Prostate gland (tissue), 2 donors: Measurements from ENCODE around the gene SEMA3A. TPM values are rescaled to one million over a fixed set of nuclear protein-coding genes. Genes with fewer than 3 reads are reported as not detected.

Experiments
- DNase-seq: peaks from one replicate; pipeline ENCODE4 v3.0.0-alpha.2; 2019; ENCODE audit warnings: low spot score
- H3K27ac ChIP-seq, 2 donors: fragments of 200-600 bp; sonication (generic); 2 replicates each; pipeline ENCODE4 v1.5.1; 2017 to 2019
- H3K27me3 ChIP-seq: fragments of 200-600 bp; sonication (generic); replicated peaks from 2 replicates; pipeline ENCODE4 v1.5.1; 2019; ENCODE audit not compliant: insufficient read depth
- H3K36me3 ChIP-seq, 2 donors: fragments of 200-600 bp; sonication (generic); 1 replicate in 1 of 2; 2 replicates in 1 of 2; pipeline versions ENCODE4 v1.5.1 to v1.8.1; 2017 to 2019
- H3K4me1 ChIP-seq: fragments of 200-600 bp; sonication (generic); replicated peaks from 2 replicates; pipeline ENCODE4 v1.5.1; 2019
- H3K4me3 ChIP-seq, 2 donors: fragments of 200-600 bp; sonication (generic); 2 replicates each; pipeline ENCODE4 v1.5.1; 2017 to 2019
- H3K9me3 ChIP-seq: fragments of 200-600 bp; sonication (generic); 2 replicates; pipeline ENCODE4 v1.5.1; 2017
- CTCF ChIP-seq, 4 experiments: fragments of 200-600 bp in 2 of 4; fragments of 450-650 bp in 2 of 4; sonication (generic) in 2 of 4; IDR thresholded peaks; 1 replicate in 3 of 4; 2 replicates in 1 of 4; pipeline ENCODE4 v1.5.1; 2016 to 2019; ENCODE audit warnings: antibody characterized with exemption in 4 of 4, mild to moderate bottlenecking in 2 of 4, moderate library complexity in 2 of 4
- POLR2A ChIP-seq: fragments of 450-650 bp; IDR thresholded peaks from one replicate; pipeline ENCODE4 v1.6.1; 2016; ENCODE audit warnings: antibody characterized with exemption, mild to moderate bottlenecking
- POLR2AphosphoS5 ChIP-seq: sonication (generic); formaldehyde crosslinking; IDR thresholded peaks from one replicate; pipeline ENCODE4 v1.6.1; 2017; ENCODE audit warnings: antibody characterized with exemption
- WGBS: methylation state at CpG from one replicate; pipeline ENCODE4 v1.1.5; 2018; 5-methylcytosine and 5-hydroxymethylcytosine counted together
- intact Hi-C: fragments of 100-400 bp; cut with DNase I; formaldehyde crosslinking; loops from one replicate; pipeline ENCODE4 v1.14.2; 2022
- total RNA-seq, 2 donors: library from RNA; depleted of rRNA; stranded (reverse); fragments of >200 nt; gene quantifications; one replicate each; pipeline ENCODE4 v1.1.0, GENCODE V29; 2016

The SEMA3A gene
- total RNA-seq, 2 donors from 2014 or later: 1.6 to 1.9 TPM

DNA sequence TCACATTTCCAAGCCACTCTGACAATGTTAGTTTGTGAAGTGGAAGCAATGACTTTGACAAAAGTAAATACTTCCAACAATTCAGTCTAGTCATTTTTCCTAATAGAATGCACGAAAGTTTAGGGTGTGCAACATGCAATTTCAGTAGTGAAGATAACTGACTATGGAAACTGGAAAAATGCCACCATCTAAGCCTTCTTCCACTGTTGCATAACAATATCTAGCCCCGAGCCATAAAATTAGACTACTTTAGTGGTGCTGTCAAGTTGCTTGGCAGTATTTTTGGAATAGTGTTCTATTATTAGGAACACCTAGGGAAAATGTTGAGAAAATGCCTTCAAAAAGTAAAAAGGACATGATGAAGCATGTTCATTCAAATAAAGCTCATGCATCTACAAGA is 17.9 kb downstream of the SEMA3A start:
- TF ChIP-seq CTCF (IDR thresholded peaks at IDR 0.05): no peak
- no peak for TF ChIP-seq POLR2AphosphoS5
- TF ChIP-seq POLR2A: no peak
- Histone ChIP-seq H3K36me3 (no peaks in the 10 kb centered on the region), H3K4me3 (no peak overlapping the region), H3K9me3 (no peaks in the 10 kb centered on the region), H3K27ac (no peak overlapping the region), H3K4me1 (no peaks in the 10 kb centered on the region), H3K27me3 (no peaks in the 10 kb centered on the region)
- no peak for DNase-seq
- intact Hi-C loops: no loop called here
- 34% methylated on average over 2 of the region's 2 CpGs for WGBS

GRCh38 chr7:84175461-84175860 is 19.1 kb downstream of the SEMA3A start:
- Histone ChIP-seq H3K36me3 (no peaks in the 10 kb centered on the region), H3K27ac (no peak overlapping the region), H3K27me3 (no peaks in the 10 kb centered on the region), H3K4me1 (no peaks in the 10 kb centered on the region), H3K4me3 (no peak overlapping the region), H3K9me3 (no peaks in the 10 kb centered on the region)
- intact Hi-C loops: no loop called here
- no peak for DNase-seq
- TF ChIP-seq POLR2A: no peak
- TF ChIP-seq CTCF (IDR thresholded peaks at IDR 0.05): no peak
- no peak for TF ChIP-seq POLR2AphosphoS5
- 60% methylated on average over 2 of the region's 2 CpGs for WGBS

- H3K9me3 ChIP-seq: no peaks in the 10 kb centered on the region
- no peak overlapping the region for H3K27ac ChIP-seq
- H3K36me3 ChIP-seq: no peaks in the 10 kb centered on the region
- no peak overlapping the region for H3K4me3 ChIP-seq
- H3K4me1 ChIP-seq: no peaks in the 10 kb centered on the region
- WGBS: 63% methylated on average over 2 of the region's 2 CpGs
- DNase-seq: no peak
- TF ChIP-seq POLR2AphosphoS5 (no peak), CTCF (IDR thresholded peaks at IDR 0.05) (no peak)
- intact Hi-C loops: no loop called here
- H3K27me3 ChIP-seq: no peaks in the 10 kb centered on the region
Observed at GRCh38 chr7:84170646-84171045, 23.9 kb downstream of the SEMA3A start.

GRCh38 chr7:84162584-84162983 is 32.0 kb downstream of the SEMA3A start:
- Histone ChIP-seq H3K9me3 (no peaks in the 10 kb centered on the region), H3K4me3 (no peak overlapping the region), H3K27me3 (no peaks in the 10 kb centered on the region), H3K4me1 (no peaks in the 10 kb centered on the region), H3K36me3 (no peaks in the 10 kb centered on the region), H3K27ac (no peak overlapping the region)
- no peak for TF ChIP-seq CTCF (IDR thresholded peaks at IDR 0.05)
- TF ChIP-seq POLR2AphosphoS5: no peak
- no peak for TF ChIP-seq POLR2A
- no peak for DNase-seq
- intact Hi-C loops: no loop called here
- 81% methylated on average over 1 of the region's 1 CpG for WGBS

DNA sequence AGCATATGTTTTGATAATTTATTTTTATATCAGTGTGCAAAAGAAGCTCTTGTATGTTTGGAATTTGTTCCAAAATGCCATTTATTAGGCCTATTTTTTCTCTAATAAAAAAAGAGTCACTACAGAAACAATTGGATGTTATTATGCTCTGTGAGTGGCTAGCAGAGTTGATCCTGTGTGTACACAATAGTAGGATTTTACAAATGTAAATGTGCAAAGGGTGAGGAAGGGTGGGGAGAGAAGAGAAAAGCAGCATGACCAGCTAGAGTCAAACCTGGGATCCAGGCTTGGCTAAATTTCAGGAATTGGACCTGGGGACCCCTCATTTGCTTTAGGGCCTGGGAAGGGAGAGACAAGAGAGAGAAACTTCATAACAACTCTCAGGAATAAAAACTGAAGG is 32.5 kb downstream of the SEMA3A start:
- no peak for DNase-seq
- TF ChIP-seq CTCF (IDR thresholded peaks at IDR 0.05): no peak
- no peak for TF ChIP-seq POLR2AphosphoS5
- TF ChIP-seq POLR2A: no peak

More for the DNA sequence above, 32.5 kb downstream of the SEMA3A start:
- no peaks in the 10 kb centered on the region for H3K9me3 ChIP-seq
- no peaks in the 10 kb centered on the region for H3K27me3 ChIP-seq
- intact Hi-C loops: no loop called here
- H3K36me3 ChIP-seq: no peaks in the 10 kb centered on the region
- H3K4me1 ChIP-seq: no peaks in the 10 kb centered on the region
- no peak overlapping the region for H3K4me3 ChIP-seq
- H3K27ac ChIP-seq: no peak overlapping the region
